Stimulated activated CD4-positive, alpha-beta T cell treated with anti-CD3 and anti-CD28 coated beads, Interleukin-2, amount 100 ng/mL, for 48 hours (primary cell): Measurements from ENCODE around the gene TCTN2.

Source experiments
- DNase-seq, 2 donors: peaks; one replicate each; pipeline ENCODE4 v3.0.0-alpha.2; 2020

The TCTN2 gene

GRCh38 chr12:123670882-123671728, at the start of gene TCTN2:
Gene TCTN2, plus strand, starts transcription at chr12:123671113. Its CDS starts 128 bp downstream, at chr12:123671241.
- DNase-seq: peak; percentile 92 to 93

GRCh38 chr12:123621619-123622530, 49.0 kb upstream of the TCTN2 start:
- DNase-seq: no peak

GRCh38 chr12:123633379-123634141, 37.4 kb upstream of the TCTN2 start, which contains the start of the genes EIF2B1 and GTF2H3:
Gene EIF2B1, minus strand, starts transcription at chr12:123633686. Its CDS starts 129 bp downstream, at chr12:123633557.
Gene GTF2H3, plus strand, starts transcription at chr12:123633829. Its CDS starts 31 bp downstream, at chr12:123633860.
- peak; percentile 92 to 94 for DNase-seq

GRCh38 chr12:123634142-123634561, 36.8 kb upstream of the TCTN2 start:
- DNase-seq: no peak

- DNase-seq: no peak
Measured at GRCh38 chr12:123643911-123644310, 27.0 kb upstream of the TCTN2 start.

GRCh38 chr12:123645380-123645779, 25.5 kb upstream of the TCTN2 start:
- no peak for DNase-seq

- DNase-seq: no peak
Measured at GRCh38 chr12:123645878-123646277, 25.0 kb upstream of the TCTN2 start.

- no peak for DNase-seq
Measured at GRCh38 chr12:123648401-123648800, 22.5 kb upstream of the TCTN2 start.

- no peak for DNase-seq
Measured at GRCh38 chr12:123654129-123654701, 16.7 kb upstream of the TCTN2 start.

GRCh38 chr12:123655420-123655819, 15.5 kb upstream of the TCTN2 start:
- no peak for DNase-seq

- DNase-seq: no peak
Measured at GRCh38 chr12:123656392-123656791, 14.5 kb upstream of the TCTN2 start.

- DNase-seq: no peak
Measured at GRCh38 chr12:123657211-123657610, 13.7 kb upstream of the TCTN2 start.

- DNase-seq: no peak
Measured at GRCh38 chr12:123659996-123660727, 10.8 kb upstream of the TCTN2 start.

GRCh38 chr12:123667771-123668170, 3.1 kb upstream of the TCTN2 start:
- no peak for DNase-seq

GRCh38 chr12:123671876-123672275, 963 bp downstream of the TCTN2 start:
- no peak for DNase-seq

GRCh38 chr12:123675436-123675835, 4.5 kb downstream of the TCTN2 start:
- DNase-seq: no peak

- no peak for DNase-seq
Measured at GRCh38 chr12:123676616-123677320, 5.9 kb downstream of the TCTN2 start.

GRCh38 chr12:123678981-123679380, 8.1 kb downstream of the TCTN2 start:
- no peak for DNase-seq

GRCh38 chr12:123681605-123682004, 10.7 kb downstream of the TCTN2 start:
- no peak for DNase-seq

GRCh38 chr12:123683964-123684363, 13.1 kb downstream of the TCTN2 start:
- DNase-seq: no peak

- DNase-seq: no peak
Measured at GRCh38 chr12:123686636-123687190, 15.8 kb downstream of the TCTN2 start.
